WTC11 (cell line): ENCODE data around the gene MRPS15.

Experiments used
- CREB1 ChIP-seq: sonication (generic); formaldehyde crosslinking; IDR thresholded peaks from 2 replicates; pipeline ENCODE4 v1.8.0; 2023; ENCODE audit warnings: mild to moderate bottlenecking, missing genetic modification reagents
- CTCF ChIP-seq: fragments of 200-600 bp; IDR thresholded peaks from 2 replicates; pipeline ENCODE4 v1.8.0; 2022; ENCODE audit warnings: antibody characterized with exemption
- ESRRA ChIP-seq: sonication (generic); formaldehyde crosslinking; IDR thresholded peaks from 2 replicates; pipeline ENCODE4 v1.8.1; 2022; ENCODE audit warnings: mild to moderate bottlenecking, missing genetic modification reagents, borderline replicate concordance
- GRHL2 ChIP-seq: fragments of 250-450 bp; sonication (Bioruptor Pico); IDR thresholded peaks from 2 replicates; pipeline ENCODE4 v1.8.0; 2022; ENCODE audit warnings: mild to moderate bottlenecking, moderate library complexity; ENCODE audit not compliant: insufficient replicate concordance, severe bottlenecking
- ZNF671 ChIP-seq: fragments of 250-450 bp; sonication (Bioruptor Pico); IDR thresholded peaks from 2 replicates; pipeline ENCODE4 v1.8.0; 2021; ENCODE audit warnings: mild to moderate bottlenecking

GRCh38 chr1:36463463-36463802 lies 751 bp downstream of the MRPS15 start:
- no peak for TF ChIP-seq CTCF
- no peak for TF ChIP-seq GRHL2 (CRISPR knock-in tag)
- no peak for TF ChIP-seq ZNF671 (CRISPR knock-in tag)
- TF ChIP-seq ESRRA = no peak
- TF ChIP-seq CREB1 (CRISPR knock-in tag) = no peak
